GM19438 (cell line): ENCODE data around the gene ABCG2.

ENCODE experiments used
- ATAC-seq: cut with Tn5 transposase; IDR thresholded peaks from one replicate; pipeline ENCODE4 v1.9.1; 2021; ENCODE audit warnings: low read depth; ENCODE audit not compliant: unreplicated experiment

ABCG2 gene

GRCh38 chr4:88077911-88078524 is 80.4 kb downstream of the ABCG2 start:
- ATAC-seq: no peak

GRCh38 chr4:88075336-88075735 is 83.1 kb downstream of the ABCG2 start:
- no peak for ATAC-seq

- ATAC-seq: no peak
Observed at GRCh38 chr4:88070031-88070430, 88.4 kb downstream of the ABCG2 start.

GRCh38 chr4:88064410-88064809 is 94.0 kb downstream of the ABCG2 start:
- no peak for ATAC-seq

- no peak for ATAC-seq
Observed at GRCh38 chr4:88063634-88064296, 94.7 kb downstream of the ABCG2 start.

GRCh38 chr4:88062843-88063242 is 95.6 kb downstream of the ABCG2 start:
- no peak for ATAC-seq

GRCh38 chr4:88062311-88062710 is 96.1 kb downstream of the ABCG2 start:
- ATAC-seq: no peak

- no peak for ATAC-seq
Observed at GRCh38 chr4:88060431-88060830, 98.0 kb downstream of the ABCG2 start.

GRCh38 chr4:88059766-88060165 is 98.7 kb downstream of the ABCG2 start:
- ATAC-seq: no peak

GRCh38 chr4:88058295-88058694 is 100.1 kb downstream of the ABCG2 start:
- no peak for ATAC-seq

- no peak for ATAC-seq
Observed at GRCh38 chr4:88054901-88055300, 103.5 kb downstream of the ABCG2 start.

GRCh38 chr4:88054229-88054628 is 104.2 kb downstream of the ABCG2 start:
- no peak for ATAC-seq

GRCh38 chr4:88045021-88045420 is 113.4 kb downstream of the ABCG2 start:
- no peak for ATAC-seq

- ATAC-seq: no peak
Observed at GRCh38 chr4:88043586-88044340, 114.7 kb downstream of the ABCG2 start.

- ATAC-seq: no peak
Observed at GRCh38 chr4:88043001-88043400, 115.4 kb downstream of the ABCG2 start.

GRCh38 chr4:88041626-88042025 is 116.8 kb downstream of the ABCG2 start:
- no peak for ATAC-seq

- no peak for ATAC-seq
Observed at GRCh38 chr4:88040707-88041106, 117.7 kb downstream of the ABCG2 start.
